ENCODE results near the gene ATOH8.

DNA sequence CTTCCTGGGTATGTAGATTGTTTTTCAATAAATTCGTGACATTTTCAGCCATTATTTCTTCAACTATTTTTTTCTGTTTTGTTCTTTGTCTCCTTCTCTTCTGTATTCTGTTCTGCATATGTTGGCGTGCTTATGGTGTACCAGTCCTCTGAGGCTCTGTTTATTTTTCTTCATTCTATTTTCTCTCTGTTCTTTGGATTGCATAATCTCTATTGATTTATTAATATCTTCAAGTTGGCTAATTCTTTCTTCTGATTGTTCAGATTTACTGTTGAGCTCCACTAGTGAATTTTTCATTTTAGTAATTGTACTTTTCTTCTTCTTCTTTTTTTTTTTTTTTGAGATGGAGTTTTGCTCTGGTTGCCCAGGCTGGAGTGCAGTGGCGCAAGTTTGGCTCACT is 49.8 kb upstream of the ATOH8 start:
- TF ChIP-seq, protein P1, sequence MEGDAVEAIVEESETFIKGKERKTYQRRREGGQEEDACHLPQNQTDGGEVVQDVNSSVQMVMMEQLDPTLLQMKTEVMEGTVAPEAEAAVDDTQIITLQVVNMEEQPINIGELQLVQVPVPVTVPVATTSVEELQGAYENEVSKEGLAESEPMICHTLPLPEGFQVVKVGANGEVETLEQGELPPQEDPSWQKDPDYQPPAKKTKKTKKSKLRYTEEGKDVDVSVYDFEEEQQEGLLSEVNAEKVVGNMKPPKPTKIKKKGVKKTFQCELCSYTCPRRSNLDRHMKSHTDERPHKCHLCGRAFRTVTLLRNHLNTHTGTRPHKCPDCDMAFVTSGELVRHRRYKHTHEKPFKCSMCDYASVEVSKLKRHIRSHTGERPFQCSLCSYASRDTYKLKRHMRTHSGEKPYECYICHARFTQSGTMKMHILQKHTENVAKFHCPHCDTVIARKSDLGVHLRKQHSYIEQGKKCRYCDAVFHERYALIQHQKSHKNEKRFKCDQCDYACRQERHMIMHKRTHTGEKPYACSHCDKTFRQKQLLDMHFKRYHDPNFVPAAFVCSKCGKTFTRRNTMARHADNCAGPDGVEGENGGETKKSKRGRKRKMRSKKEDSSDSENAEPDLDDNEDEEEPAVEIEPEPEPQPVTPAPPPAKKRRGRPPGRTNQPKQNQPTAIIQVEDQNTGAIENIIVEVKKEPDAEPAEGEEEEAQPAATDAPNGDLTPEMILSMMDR (IDR thresholded peaks at IDR 0.05), result no peak
- no peak for TF ChIP-seq POLR2A (IDR thresholded peaks at IDR 0.05)

All from heart left ventricle (tissue), 13 donors.